Naive thymus-derived CD8-positive, alpha-beta T cell (primary cell): ENCODE results near the gene PKNOX1. TPM values are rescaled to one million over a fixed set of nuclear protein-coding genes. Genes with fewer than 3 reads are reported as not detected.

Source experiments
- microRNA-seq: library from miRNA; unstranded; fragments of <30 nt; microRNA quantifications from one replicate; pipeline ENCODE4 v1.2.0, GENCODE V29; 2022; ENCODE audit warnings: borderline microRNAs expressed
- polyA plus RNA-seq, 3 donors: library from polyadenylated mRNA; unstranded; fragments of 300-500 nt; fragmentation: Illumina TruSeq; gene quantifications; one replicate each; pipeline ENCODE4 v1.2.3, GENCODE V29; 2021
- total RNA-seq, 8 experiments: library from RNA in 2 of 8; stranded (reverse) in 2 of 8; gene quantifications; one replicate each; pipeline ENCODE4 v1.2.3 and lab custom pipeline; 2021 to 2026

PKNOX1 gene
- total and polyA plus RNA-seq, 5 experiments from 2014 or later, result 16.2 to 20.8 (median 18.6) TPM

Small RNA genes lying within 50 kb of the gene (microRNA-seq; reads per million reads assigned to microRNA genes)
- gene MIR5692B, result not detected

Other genes with a start within 250 kb of the PKNOX1 start
- gene WDR4, start 95.0 kb upstream of the PKNOX1 start, total RNA-seq, result 10 to 100 TPM; 30.0 to 32.6 TPM
- 1 to 10 TPM; 6.9 to 9.9 (median 9.3) TPM for gene WDR4, start 95.0 kb upstream of the PKNOX1 start, polyA plus RNA-seq
- 10 to 100 TPM; 35.9 to 37.1 TPM for gene NDUFV3, start 81.3 kb upstream of the PKNOX1 start, total RNA-seq
- gene NDUFV3, start 81.3 kb upstream of the PKNOX1 start, polyA plus RNA-seq, result 10 to 100 TPM; 10.2 to 27.2 (median 23.0) TPM
- gene ERVH48-1, start 48.9 kb upstream of the PKNOX1 start, total RNA-seq, result under 1 TPM; 0.13 to 0.30 TPM
- gene ERVH48-1, start 48.9 kb upstream of the PKNOX1 start, polyA plus RNA-seq, result under 1 TPM in 1 of 3 donors, not detected in 2; 0.10 TPM
- gene CBS, start 101.3 kb downstream of the PKNOX1 start, total RNA-seq, result under 1 TPM; 0.18 to 0.80 TPM
- under 1 TPM in 1 of 3 donors, not detected in 2; 0.09 TPM for gene CBS, start 101.3 kb downstream of the PKNOX1 start, polyA plus RNA-seq
- 10 to 100 TPM; 33.3 to 42.7 TPM for gene U2AF1, start 133.0 kb downstream of the PKNOX1 start, total RNA-seq
- gene U2AF1, start 133.0 kb downstream of the PKNOX1 start, polyA plus RNA-seq, result 10 to 100 TPM; 53.6 to 83.0 (median 72.4) TPM
- gene CRYAA, start 194.4 kb downstream of the PKNOX1 start, total RNA-seq, result not detected
- not detected for gene CRYAA, start 194.4 kb downstream of the PKNOX1 start, polyA plus RNA-seq